22Rv1 (cell line): Measurements from ENCODE around the gene ATG7.

ENCODE experiments used
- H3K27ac ChIP-seq: fragments of 450-650 bp; 2 replicates; pipeline ENCODE4 v1.5.1; 2017
- ZFX ChIP-seq: fragments of 450-650 bp; IDR thresholded peaks from 2 replicates; pipeline ENCODE4 v1.6.1; 2017; ENCODE audit warnings: antibody characterized with exemption, borderline replicate concordance
- TF ChIP-seq, protein P1 (sequence below): fragments of 450-650 bp; IDR thresholded peaks from 2 replicates; pipeline ENCODE4 v1.5.1; 2017; ENCODE audit warnings: mild to moderate bottlenecking

The ATG7 gene

DNA sequence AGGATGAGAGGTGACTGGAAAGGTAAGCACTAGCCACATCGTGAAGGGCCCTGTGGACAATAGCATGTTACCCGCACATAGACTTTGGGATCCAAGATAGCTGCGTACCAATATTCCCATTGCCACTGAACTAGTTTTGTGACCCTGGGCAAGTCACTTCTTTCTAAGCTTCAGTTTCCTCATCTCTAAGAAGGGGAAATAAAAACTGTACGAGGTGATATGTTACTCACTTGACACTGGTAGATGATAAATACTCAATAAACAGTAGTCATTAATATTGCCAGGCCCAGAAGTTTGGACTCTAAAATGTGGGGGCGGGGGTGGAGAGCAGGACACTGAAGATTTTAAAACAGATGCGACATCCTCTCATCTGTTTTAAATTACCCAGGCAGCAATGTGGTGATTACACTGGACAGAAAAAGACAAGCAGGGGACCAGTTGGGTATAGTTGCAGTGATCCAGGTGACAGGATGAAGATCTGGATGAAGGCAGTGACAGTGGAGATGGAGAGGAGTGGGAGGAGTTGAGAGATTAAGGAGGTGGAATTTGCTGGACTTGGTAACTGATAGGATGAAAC lies 2.5 kb downstream of the ATG7 start:
- no peak overlapping the region for H3K27ac ChIP-seq
- TF ChIP-seq, protein P1, sequence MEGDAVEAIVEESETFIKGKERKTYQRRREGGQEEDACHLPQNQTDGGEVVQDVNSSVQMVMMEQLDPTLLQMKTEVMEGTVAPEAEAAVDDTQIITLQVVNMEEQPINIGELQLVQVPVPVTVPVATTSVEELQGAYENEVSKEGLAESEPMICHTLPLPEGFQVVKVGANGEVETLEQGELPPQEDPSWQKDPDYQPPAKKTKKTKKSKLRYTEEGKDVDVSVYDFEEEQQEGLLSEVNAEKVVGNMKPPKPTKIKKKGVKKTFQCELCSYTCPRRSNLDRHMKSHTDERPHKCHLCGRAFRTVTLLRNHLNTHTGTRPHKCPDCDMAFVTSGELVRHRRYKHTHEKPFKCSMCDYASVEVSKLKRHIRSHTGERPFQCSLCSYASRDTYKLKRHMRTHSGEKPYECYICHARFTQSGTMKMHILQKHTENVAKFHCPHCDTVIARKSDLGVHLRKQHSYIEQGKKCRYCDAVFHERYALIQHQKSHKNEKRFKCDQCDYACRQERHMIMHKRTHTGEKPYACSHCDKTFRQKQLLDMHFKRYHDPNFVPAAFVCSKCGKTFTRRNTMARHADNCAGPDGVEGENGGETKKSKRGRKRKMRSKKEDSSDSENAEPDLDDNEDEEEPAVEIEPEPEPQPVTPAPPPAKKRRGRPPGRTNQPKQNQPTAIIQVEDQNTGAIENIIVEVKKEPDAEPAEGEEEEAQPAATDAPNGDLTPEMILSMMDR: no peak
- no peak for TF ChIP-seq ZFX

DNA sequence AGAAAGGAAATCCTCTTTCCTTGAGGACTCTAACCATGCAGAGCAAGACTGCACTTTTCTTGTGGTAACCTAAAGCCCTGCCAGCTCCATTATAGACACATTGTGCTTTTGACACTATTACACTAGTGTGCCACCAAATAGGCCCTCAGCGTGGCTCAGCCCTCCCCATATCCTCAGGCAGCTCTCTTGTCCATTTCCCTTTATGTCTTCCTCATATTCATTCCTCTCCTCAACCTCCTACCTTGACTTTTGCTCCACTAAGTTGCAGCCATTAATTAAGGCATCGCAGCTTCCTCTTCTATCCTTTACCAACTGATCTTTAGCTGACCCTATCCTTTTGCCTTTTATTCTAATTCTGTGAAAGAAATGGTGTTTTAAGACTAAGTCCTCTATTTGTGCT lies 3.7 kb downstream of the ATG7 start:
- no peak overlapping the region for H3K27ac ChIP-seq
- TF ChIP-seq, protein P1: no peak
- no peak for TF ChIP-seq ZFX

DNA sequence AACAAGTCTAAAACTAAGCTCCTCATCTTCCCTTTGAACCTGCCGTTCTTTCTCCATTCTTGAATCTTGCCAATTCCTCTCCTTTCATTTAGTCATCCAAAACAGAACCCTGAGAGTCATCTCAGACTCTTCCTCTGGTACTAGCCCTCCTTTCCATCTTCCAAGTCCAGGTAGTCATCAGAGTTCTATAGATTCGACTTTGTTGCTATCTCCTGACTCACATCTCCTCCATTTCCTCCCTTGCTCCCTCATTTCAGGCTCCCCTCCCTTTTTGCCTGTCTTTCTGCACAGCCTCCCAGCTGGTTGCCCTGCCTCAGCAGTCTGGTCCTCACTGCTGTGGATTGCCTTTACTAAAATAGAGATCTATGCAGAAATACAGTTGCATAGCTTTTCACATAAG lies 4.7 kb downstream of the ATG7 start:
- H3K27ac ChIP-seq: no peak overlapping the region
- no peak for TF ChIP-seq ZFX
- TF ChIP-seq, protein P1: no peak

DNA sequence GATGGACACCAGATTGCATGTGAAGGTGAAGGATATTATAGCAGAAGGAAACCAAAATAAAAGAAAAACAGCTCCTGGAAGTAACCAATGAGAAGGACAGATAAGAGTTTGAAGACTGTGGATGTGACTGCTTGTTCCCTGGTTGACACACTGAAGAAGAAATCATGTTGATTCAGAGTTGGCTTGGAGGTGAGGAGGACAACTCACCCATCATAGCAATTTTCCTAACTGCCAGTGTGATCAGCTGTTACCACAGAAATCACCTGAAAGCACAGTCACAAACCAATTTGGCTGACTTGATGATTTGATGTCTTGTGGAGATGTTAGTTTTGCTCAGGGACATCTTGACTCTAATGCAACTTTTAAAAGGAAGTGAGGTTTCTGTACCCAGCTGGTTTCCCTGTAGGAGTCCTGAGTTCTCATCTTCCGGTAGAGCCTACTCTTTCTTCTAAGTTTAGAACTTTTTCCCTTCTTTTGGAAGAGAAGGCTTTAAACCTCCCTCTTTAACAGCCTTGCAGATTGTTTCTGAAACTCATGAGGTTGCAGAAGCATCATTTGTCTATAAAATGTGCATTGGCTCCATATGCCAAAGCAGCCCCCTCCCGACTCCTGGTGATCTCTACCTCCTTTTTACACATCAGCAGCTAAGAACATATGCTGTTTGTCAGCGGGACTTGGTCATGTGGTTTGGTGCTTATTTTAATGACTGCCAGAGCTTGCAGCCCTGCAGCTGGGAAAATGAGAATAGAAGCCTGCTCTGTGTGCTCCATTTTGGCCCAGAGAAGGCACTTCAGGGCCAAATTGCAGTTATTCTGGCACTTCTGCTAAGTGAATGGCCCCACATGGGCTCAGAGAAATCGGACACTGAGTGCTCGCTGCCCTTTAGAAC lies 10.3 kb downstream of the ATG7 start:
- TF ChIP-seq, protein P1: no peak
- no peak for TF ChIP-seq ZFX
- H3K27ac ChIP-seq: no peak overlapping the region

DNA sequence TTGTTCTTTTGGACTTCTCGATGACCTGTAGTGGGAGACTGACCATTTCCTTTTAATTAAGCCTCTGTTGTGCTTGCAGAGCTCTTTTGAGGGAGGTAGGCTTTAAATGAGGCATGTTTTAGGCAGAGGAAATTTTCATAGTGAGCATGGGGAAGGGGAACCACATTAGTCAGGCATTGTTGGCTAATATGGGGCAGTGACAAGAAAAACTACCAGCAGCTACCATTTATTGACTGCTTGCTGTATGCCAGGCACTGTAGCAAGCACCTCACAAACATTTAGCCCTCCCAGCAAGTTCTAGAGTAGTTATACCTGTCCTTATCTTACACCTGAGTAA lies 10.9 kb downstream of the ATG7 start:
- no peak overlapping the region for H3K27ac ChIP-seq
- no peak for TF ChIP-seq ZFX
- TF ChIP-seq, protein P1: no peak

DNA sequence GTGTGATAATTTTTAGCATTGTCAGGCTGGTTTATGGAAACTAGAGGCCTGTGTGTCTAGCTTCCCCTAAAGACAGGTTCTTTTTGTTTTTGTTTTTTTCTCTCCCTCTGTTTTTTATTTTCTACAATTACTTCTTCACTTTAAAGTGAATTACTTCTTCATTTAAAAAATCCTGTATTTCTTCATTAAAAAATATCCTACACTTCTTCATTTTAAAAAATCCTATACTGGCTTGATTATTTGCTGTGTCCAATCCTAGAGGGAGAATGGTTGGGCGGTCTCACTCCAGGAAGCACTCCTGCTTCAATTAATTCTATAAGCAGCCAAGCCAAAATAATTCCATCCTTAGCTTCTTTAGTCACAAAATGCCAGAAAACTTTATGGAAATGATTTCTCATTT lies 11.8 kb downstream of the ATG7 start:
- H3K27ac ChIP-seq: no peak overlapping the region
- no peak for TF ChIP-seq ZFX
- TF ChIP-seq, protein P1: no peak

DNA sequence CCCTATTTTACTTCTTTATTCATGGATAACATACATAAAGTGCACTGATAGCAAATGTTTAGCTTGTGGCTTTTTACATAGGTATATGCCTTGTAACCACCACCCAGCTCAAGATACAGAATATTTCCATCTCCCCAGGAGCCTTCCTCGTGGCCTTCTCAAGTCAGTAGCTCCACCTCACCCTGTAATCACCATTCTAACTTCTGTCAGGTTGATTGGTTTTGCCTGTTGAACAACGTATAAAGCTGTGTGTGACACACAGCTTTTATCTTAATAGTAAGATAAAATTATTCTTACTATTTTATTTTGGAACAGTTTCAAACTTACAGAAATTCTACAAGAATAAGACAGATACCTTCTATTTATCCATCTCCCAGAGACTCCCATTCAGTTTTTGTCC lies 13.3 kb downstream of the ATG7 start:
- TF ChIP-seq ZFX: no peak
- TF ChIP-seq, protein P1: no peak
- no peak overlapping the region for H3K27ac ChIP-seq
